Adrenal gland (tissue), 5 donors: ENCODE results near the gene AMFR.

Experiments used
- POLR2A ChIP-seq, 2 donors: fragments of 450-650 bp; IDR thresholded peaks; one replicate each; pipeline ENCODE4 v1.6.1; 2017; ENCODE audit warnings: antibody characterized with exemption in 2 of 2, mild to moderate bottlenecking in 2 of 2, moderate library complexity in 1 of 2
- TF ChIP-seq, protein P1 (sequence below), 6 experiments: fragments of 450-650 bp in 4 of 6; fragments of 200-600 bp in 2 of 6; sonication (generic) in 1 of 6; IDR thresholded peaks; 1 replicate in 5 of 6; 2 replicates in 1 of 6; pipeline versions ENCODE4 v1.5.1 to v1.8.0; 2016 to 2021; ENCODE audit warnings: antibody characterized with exemption in 6 of 6, mild to moderate bottlenecking in 2 of 6, moderate library complexity in 1 of 6
- donor health status: DM: no; HTN: no; CAD: no.

DNA sequence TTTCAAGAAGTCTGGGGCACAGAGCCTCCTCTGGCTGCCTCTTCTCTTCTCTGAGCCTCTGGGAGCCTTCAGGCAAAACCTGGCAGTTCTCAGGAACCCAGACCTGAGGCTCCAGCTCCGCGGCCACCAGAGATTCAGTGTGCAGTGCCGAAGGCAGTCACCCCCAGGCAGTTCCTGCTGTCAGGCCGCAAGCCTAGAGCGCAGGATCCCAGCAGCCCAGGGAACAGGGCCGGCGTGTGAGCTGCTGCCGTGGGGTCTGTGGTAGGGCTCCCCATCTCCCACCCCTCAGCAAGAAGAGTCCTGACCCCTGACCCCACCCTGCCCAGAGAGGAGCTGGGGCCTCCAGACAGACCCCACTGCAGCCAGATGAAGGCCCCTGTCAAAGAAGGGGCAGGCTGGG, 78.2 kb downstream of the AMFR start:
- TF ChIP-seq POLR2A (IDR thresholded peaks at IDR 0.05) = no peak
- TF ChIP-seq, protein P1, sequence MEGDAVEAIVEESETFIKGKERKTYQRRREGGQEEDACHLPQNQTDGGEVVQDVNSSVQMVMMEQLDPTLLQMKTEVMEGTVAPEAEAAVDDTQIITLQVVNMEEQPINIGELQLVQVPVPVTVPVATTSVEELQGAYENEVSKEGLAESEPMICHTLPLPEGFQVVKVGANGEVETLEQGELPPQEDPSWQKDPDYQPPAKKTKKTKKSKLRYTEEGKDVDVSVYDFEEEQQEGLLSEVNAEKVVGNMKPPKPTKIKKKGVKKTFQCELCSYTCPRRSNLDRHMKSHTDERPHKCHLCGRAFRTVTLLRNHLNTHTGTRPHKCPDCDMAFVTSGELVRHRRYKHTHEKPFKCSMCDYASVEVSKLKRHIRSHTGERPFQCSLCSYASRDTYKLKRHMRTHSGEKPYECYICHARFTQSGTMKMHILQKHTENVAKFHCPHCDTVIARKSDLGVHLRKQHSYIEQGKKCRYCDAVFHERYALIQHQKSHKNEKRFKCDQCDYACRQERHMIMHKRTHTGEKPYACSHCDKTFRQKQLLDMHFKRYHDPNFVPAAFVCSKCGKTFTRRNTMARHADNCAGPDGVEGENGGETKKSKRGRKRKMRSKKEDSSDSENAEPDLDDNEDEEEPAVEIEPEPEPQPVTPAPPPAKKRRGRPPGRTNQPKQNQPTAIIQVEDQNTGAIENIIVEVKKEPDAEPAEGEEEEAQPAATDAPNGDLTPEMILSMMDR (IDR thresholded peaks at IDR 0.05) = no peak
